GM12801 (cell line): ENCODE results near the gene KRTAP5-4.

Source experiments
- CTCF ChIP-seq: IDR thresholded peaks from one replicate; pipeline ENCODE4 v1.5.1; 2011; ENCODE audit warnings: control low read depth; ENCODE audit not compliant: insufficient read length; ENCODE audit errors: extremely low read depth

KRTAP5-4 gene

GRCh38 chr11:1665313-1665712 lies 43.4 kb upstream of the KRTAP5-4 start:
- no peak for TF ChIP-seq CTCF

GRCh38 chr11:1660111-1660867 lies 38.4 kb upstream of the KRTAP5-4 start:
- TF ChIP-seq CTCF: no peak

GRCh38 chr11:1659506-1659905 lies 37.6 kb upstream of the KRTAP5-4 start:
- no peak for TF ChIP-seq CTCF

- TF ChIP-seq CTCF: no peak
Observed at GRCh38 chr11:1656670-1657069, 34.7 kb upstream of the KRTAP5-4 start.

GRCh38 chr11:1656061-1656441 lies 34.1 kb upstream of the KRTAP5-4 start:
- no peak for TF ChIP-seq CTCF

GRCh38 chr11:1655168-1656060 lies 33.5 kb upstream of the KRTAP5-4 start:
- TF ChIP-seq CTCF: no peak

GRCh38 chr11:1654388-1655167 lies 32.6 kb upstream of the KRTAP5-4 start:
- no peak for TF ChIP-seq CTCF
